ENCODE data around the gene ANO6. TPM values are rescaled to one million over a fixed set of nuclear protein-coding genes. Genes with fewer than 3 reads are reported as not detected.

Gene ANO6
- total RNA-seq, 1 donor from 2014 or later, result 32.0 TPM

DNA sequence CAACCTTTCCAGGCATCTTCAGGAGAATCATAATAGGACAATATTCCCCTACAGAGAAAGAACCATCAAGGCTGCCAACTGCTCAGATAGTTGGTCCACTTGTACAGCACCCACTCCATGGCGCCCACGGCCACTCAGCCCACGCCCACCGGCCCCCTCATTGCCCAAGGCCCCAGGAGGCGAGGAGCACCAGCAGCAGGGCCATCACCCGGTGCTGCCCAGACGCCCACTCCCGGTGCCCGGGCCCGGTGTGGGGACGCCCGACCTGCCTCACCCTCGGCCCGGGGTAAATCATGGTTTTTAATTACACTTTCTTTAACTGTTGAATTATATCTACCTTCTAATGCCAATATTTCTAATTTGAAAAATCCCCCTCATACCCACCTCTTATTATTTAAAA, 41.3 kb upstream of the ANO6 start:
- Mint-ChIP-seq H3K4me1 (no peaks in the 10 kb centered on the region), H3K27me3 (ENCODE audit: low read depth) (no peaks in the 10 kb centered on the region), H3K36me3 (ENCODE audit: low read depth) (peaks cover 35% of the 10 kb centered on the region), H3K27ac (ENCODE audit: unreplicated experiment) (no peak overlapping the region), H3K4me3 (no peak overlapping the region), H3K9me3 (peaks cover 22% of the 10 kb centered on the region)
- DNase-seq (ENCODE audit: low read depth, low spot score), result no peak
- TF ChIP-seq, protein P1, sequence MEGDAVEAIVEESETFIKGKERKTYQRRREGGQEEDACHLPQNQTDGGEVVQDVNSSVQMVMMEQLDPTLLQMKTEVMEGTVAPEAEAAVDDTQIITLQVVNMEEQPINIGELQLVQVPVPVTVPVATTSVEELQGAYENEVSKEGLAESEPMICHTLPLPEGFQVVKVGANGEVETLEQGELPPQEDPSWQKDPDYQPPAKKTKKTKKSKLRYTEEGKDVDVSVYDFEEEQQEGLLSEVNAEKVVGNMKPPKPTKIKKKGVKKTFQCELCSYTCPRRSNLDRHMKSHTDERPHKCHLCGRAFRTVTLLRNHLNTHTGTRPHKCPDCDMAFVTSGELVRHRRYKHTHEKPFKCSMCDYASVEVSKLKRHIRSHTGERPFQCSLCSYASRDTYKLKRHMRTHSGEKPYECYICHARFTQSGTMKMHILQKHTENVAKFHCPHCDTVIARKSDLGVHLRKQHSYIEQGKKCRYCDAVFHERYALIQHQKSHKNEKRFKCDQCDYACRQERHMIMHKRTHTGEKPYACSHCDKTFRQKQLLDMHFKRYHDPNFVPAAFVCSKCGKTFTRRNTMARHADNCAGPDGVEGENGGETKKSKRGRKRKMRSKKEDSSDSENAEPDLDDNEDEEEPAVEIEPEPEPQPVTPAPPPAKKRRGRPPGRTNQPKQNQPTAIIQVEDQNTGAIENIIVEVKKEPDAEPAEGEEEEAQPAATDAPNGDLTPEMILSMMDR (conservative IDR thresholded peaks at IDR 0.05), result no peak

- H3K4me1 Mint-ChIP-seq, result no peaks in the 10 kb centered on the region
- no peak for DNase-seq (ENCODE audit: low read depth, low spot score)
- no peaks in the 10 kb centered on the region for H3K27me3 Mint-ChIP-seq (ENCODE audit: low read depth)
- no peak overlapping the region for H3K4me3 Mint-ChIP-seq
- TF ChIP-seq, protein P1 (conservative IDR thresholded peaks at IDR 0.05), result no peak
- H3K27ac Mint-ChIP-seq (ENCODE audit: unreplicated experiment), result no peak overlapping the region
- H3K36me3 Mint-ChIP-seq (ENCODE audit: low read depth), result peaks cover 37% of the 10 kb centered on the region
- H3K9me3 Mint-ChIP-seq, result peaks cover 21% of the 10 kb centered on the region
These were observed 37.1 kb upstream of the ANO6 start for GRCh38 chr12:45178771-45179170.

DNA sequence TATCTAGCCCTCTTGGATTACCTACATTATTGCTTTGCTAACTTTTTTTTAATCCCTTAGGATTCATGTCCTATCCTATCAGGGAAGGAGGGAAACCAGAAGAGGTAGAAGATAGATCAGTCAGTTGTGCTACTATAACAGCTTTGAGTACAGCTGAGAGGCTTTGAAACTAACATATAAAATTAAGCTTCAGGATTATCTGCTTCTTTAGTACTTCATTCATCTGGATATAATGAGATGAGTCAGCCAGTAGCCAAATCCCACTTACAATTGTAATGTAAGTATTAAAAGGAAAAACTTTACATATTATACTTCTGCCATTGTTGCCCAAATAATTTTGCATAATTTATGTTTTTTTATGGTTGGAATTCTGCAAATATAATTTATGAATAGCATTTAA, 33.4 kb upstream of the ANO6 start:
- Mint-ChIP-seq H3K27ac (ENCODE audit: unreplicated experiment) (no peak overlapping the region), H3K9me3 (peaks cover 10% of the 10 kb centered on the region), H3K36me3 (ENCODE audit: low read depth) (peaks cover 23% of the 10 kb centered on the region), H3K4me3 (no peak overlapping the region), H3K27me3 (ENCODE audit: low read depth) (no peaks in the 10 kb centered on the region), H3K4me1 (no peaks in the 10 kb centered on the region)
- TF ChIP-seq, protein P1 (conservative IDR thresholded peaks at IDR 0.05), result no peak
- DNase-seq (ENCODE audit: low read depth, low spot score), result no peak

- peaks cover 8% of the 10 kb centered on the region for H3K9me3 Mint-ChIP-seq
- H3K27me3 Mint-ChIP-seq (ENCODE audit: low read depth), result no peaks in the 10 kb centered on the region
- H3K36me3 Mint-ChIP-seq (ENCODE audit: low read depth), result peaks cover 16% of the 10 kb centered on the region
- H3K4me1 Mint-ChIP-seq, result no peaks in the 10 kb centered on the region
- no peak overlapping the region for H3K27ac Mint-ChIP-seq (ENCODE audit: unreplicated experiment)
- no peak overlapping the region for H3K4me3 Mint-ChIP-seq
- TF ChIP-seq, protein P1 (conservative IDR thresholded peaks at IDR 0.05), result peak; percentile 44
- no peak for DNase-seq (ENCODE audit: low read depth, low spot score)
These were observed 32.6 kb upstream of the ANO6 start for GRCh38 chr12:45183246-45183645.

DNA sequence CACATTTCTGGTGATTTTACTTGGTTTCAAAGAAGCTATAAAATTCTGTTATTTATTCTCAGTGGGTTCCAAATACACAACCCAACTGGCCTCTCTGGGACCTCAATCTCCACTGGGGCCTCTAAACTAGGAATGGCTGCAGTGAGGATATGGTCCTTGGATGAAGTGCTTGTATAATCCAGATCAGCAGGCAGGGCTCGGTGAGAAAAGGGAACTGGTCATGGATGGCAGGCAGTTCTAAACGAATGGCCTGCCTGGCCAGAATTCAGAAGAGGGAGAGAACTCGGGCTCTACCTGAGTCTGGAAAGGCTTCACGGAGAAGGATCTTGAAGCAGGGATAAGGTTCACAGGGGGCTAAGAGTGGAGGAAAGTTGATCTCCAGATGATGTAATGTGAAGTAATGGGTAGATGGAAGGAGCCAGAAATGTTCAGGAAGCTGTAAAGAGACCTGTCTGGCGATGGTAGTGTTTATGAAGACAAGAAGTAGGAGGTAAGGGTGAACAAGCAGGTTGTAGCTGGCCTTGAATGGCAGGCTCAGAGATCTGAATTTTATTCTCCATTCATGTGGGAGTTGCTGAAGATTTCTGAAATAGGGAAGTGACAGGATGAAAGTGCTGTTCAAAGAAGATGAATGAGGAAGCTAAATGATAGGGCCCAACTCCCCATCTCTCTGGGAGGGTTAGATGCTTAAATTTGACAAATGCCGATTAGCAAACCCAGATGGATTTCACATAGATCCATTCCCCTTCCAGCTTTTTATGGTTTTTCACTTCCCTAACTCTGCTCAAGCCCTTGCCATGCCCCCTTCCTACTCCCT, 31.5 kb upstream of the ANO6 start:
- peaks cover 11% of the 10 kb centered on the region for H3K36me3 Mint-ChIP-seq (ENCODE audit: low read depth)

More for the DNA sequence above, 31.5 kb upstream of the ANO6 start:
- H3K4me1 Mint-ChIP-seq, result no peaks in the 10 kb centered on the region
- peaks cover 2% of the 10 kb centered on the region for H3K9me3 Mint-ChIP-seq
- peak overlapping the region; percentile 75 for H3K27ac Mint-ChIP-seq (ENCODE audit: unreplicated experiment)
- TF ChIP-seq, protein P1 (conservative IDR thresholded peaks at IDR 0.05), result no peak
- no peaks in the 10 kb centered on the region for H3K27me3 Mint-ChIP-seq (ENCODE audit: low read depth)
- DNase-seq (ENCODE audit: low read depth, low spot score), result no peak
- no peak overlapping the region for H3K4me3 Mint-ChIP-seq

Measured in neural crest cell (in vitro differentiated cells).